ENCODE measurements around the gene MYO9A. TPM values are rescaled to one million over a fixed set of nuclear protein-coding genes. Genes with fewer than 3 reads are reported as not detected.
"Not testable (repeated sequence)": the region's sequence is repeated elsewhere in the genome, so short reads cannot be mapped to it uniquely, and the experiment has no call there.

MYO9A gene
- total RNA-seq, 1 experiment from 2014 or later, result 22.6 TPM

DNA sequence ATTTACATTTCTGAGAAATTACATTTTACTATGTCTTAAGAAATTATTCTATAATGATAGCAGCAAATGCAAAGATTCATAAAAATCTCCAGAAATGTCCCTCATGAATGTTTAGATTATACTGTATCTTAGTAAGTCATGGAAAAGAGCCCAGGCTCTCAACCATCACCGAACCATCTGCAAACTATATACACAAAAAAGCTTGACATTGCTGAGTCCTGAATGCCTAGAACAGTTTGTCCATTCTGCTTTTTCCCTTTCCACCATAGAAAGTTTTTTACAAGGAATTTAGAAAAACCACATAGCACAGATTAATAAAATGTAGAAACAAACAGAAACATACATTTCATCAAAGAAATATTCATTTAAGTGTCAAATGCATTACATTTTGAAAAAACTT lies 83.6 kb downstream of the MYO9A start:
- Histone ChIP-seq H3K36me3 (no peaks in the 10 kb centered on the region), H3K4me3 (no peak overlapping the region), H3K9me3 (peaks cover 2% of the 10 kb centered on the region; the same call in 1 of the 2 replicates), H3K27me3 (no peaks in the 10 kb centered on the region)
- no peak for DNase-seq

GRCh38 chr15:72033711-72034110 lies 84.2 kb downstream of the MYO9A start:
- no peak overlapping the region for H3K4me3 ChIP-seq

GRCh38 chr15:72033285-72033684 lies 84.7 kb downstream of the MYO9A start:
- Histone ChIP-seq H3K36me3 (no peaks in the 10 kb centered on the region), H3K9me3 (peaks cover 2% of the 10 kb centered on the region; the same call in 1 of the 2 replicates), H3K4me3 (no peak overlapping the region), H3K27me3 (no peaks in the 10 kb centered on the region)
- no peak for DNase-seq

More at GRCh38 chr15:72033711-72034110, 84.2 kb downstream of the MYO9A start:
- no peaks in the 10 kb centered on the region for H3K27me3 ChIP-seq
- DNase-seq, result no peak
- H3K9me3 ChIP-seq, result peaks cover 2% of the 10 kb centered on the region; the same call in 1 of the 2 replicates
- H3K36me3 ChIP-seq, result no peaks in the 10 kb centered on the region

GRCh38 chr15:72021604-72022003 lies 96.3 kb downstream of the MYO9A start:
- no peak overlapping the region for H3K4me3 ChIP-seq
- no peak for DNase-seq
- H3K9me3 ChIP-seq, result peaks cover 6% of the 10 kb centered on the region

GRCh38 chr15:72020799-72021198 lies 97.2 kb downstream of the MYO9A start:
- DNase-seq, result no peak
- 0 out of 2 replicates have a peak, but pooled peaks cover 4% of the 10 kb centered on the region for H3K36me3 ChIP-seq
- H3K27me3 ChIP-seq, result no peaks in the 10 kb centered on the region
- peaks cover 6% of the 10 kb centered on the region for H3K9me3 ChIP-seq
- no peak overlapping the region for H3K4me3 ChIP-seq

More at GRCh38 chr15:72021604-72022003, 96.3 kb downstream of the MYO9A start:
- Histone ChIP-seq H3K36me3 (0 out of 2 replicates have a peak, but pooled peaks cover 4% of the 10 kb centered on the region), H3K27me3 (no peaks in the 10 kb centered on the region)

DNA sequence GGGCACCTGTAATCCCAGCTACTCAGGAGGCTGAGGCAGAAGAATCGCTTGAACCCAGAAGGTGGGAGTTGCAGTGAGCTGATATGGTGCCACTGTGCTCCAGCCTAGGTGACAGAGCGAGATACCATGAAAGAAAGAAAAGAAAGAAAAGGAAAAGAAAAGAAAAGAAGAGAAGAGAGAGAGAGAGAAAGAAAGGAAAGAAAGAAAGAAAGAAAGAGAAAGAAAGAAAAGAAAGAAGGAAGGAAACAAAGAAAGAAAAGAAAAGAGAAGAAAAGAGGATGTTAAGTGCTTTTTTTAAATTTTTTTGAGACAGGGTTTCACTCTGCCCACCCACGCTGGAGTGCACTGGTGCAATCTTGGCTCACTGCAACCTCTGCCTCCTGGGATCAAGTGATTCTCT lies 103.4 kb downstream of the MYO9A start:
- DNase-seq, H3K36me3 ChIP-seq, H3K9me3 ChIP-seq, H3K4me3 ChIP-seq, H3K27me3 ChIP-seq: not testable (repeated sequence)

- no peak for DNase-seq
- Histone ChIP-seq H3K4me3 (no peak overlapping the region), H3K9me3 (no peaks in the 10 kb centered on the region), H3K36me3 (no peaks in the 10 kb centered on the region), H3K27me3 (no peaks in the 10 kb centered on the region)
Observed at GRCh38 chr15:72013703-72014102, 104.2 kb downstream of the MYO9A start.

DNA sequence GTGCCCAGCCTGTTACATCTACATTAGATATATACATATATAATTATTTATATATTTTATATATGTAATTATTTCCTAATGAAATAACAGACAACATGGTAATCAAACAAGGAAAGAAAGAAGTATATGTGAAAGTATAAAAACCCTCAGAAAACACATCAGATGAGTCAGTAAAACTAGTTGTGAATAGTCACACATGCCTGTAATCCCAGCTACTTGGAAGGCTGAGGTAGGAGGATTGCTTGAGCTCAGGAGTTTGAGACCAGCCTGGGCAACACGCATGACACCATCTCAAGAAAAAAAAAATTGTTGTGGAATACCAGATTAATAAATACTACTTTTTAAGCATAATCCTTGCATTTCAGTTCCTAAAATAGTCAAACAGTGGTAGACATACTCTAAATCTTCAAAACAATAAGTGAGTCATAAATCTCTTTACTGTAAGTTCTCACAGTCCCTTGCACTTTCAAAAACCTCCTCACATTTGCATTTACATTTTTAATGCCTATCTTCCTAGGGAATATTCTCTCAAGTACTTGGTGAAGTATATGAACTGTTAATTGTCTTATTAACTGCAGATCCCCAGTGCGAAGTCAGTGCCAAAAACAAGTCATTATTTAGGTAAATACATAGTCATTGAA lies 106.5 kb downstream of the MYO9A start:
- Histone ChIP-seq H3K27me3 (no peaks in the 10 kb centered on the region), H3K36me3 (peaks cover 4% of the 10 kb centered on the region; the same call in 1 of the 2 replicates), H3K9me3 (no peaks in the 10 kb centered on the region), H3K4me3 (no peak overlapping the region)
- DNase-seq, result no peak

- DNase-seq, result no peak
- Histone ChIP-seq H3K9me3 (no peaks in the 10 kb centered on the region), H3K27me3 (no peaks in the 10 kb centered on the region), H3K36me3 (peaks cover 10% of the 10 kb centered on the region; the same call in 1 of the 2 replicates), H3K4me3 (no peak overlapping the region)
Observed at GRCh38 chr15:72009222-72009621, 108.7 kb downstream of the MYO9A start.

GRCh38 chr15:72006382-72006781 lies 111.6 kb downstream of the MYO9A start:
- H3K9me3 ChIP-seq, result no peaks in the 10 kb centered on the region
- peaks cover 10% of the 10 kb centered on the region; the same call in 1 of the 2 replicates for H3K36me3 ChIP-seq
- no peak overlapping the region for H3K4me3 ChIP-seq
- no peak for DNase-seq
- no peaks in the 10 kb centered on the region for H3K27me3 ChIP-seq

DNA sequence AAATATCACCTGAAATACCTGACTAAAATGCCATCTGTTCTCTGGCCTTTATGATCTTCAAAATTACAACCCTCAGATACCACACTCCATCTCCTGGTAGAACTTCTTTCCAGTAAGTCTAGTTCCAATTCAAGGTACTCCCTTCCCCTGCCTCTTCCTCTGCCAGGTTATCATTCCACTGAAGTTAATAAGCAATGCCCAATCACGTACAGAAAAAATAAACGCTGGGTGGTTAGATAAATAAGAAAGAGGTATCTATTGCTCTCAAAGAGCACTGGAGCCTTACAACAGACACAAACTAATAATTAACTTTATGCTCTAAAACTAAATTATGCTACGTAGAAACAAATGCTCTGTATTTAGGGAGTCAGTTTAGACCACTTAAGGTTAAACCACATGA lies 112.5 kb downstream of the MYO9A start:
- H3K4me3 ChIP-seq, result no peak overlapping the region
- no peaks in the 10 kb centered on the region for H3K27me3 ChIP-seq
- H3K9me3 ChIP-seq, result no peaks in the 10 kb centered on the region
- no peak for DNase-seq
- H3K36me3 ChIP-seq, result peaks cover 10% of the 10 kb centered on the region; the same call in 1 of the 2 replicates

DNA sequence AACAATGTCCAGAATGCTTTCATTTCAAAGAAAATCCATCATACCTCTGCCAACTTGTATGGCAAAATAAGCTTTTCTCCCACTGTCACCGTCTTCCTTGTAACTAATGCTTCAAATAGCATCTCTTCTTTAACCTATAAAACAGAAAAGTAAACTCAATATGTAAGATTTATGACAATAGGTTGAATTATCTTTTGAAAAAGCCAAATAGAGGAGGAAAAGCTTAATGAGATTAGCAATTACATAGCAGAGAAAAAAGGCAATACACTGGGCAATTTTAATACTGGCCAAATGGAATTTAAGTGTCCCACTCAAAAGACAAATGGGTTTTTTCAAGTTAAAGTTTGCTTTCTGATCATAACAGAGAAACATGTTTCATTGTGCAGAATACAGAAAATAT lies 118.1 kb downstream of the MYO9A start:
- Histone ChIP-seq H3K36me3 (peaks cover 8% of the 10 kb centered on the region), H3K27me3 (no peaks in the 10 kb centered on the region), H3K4me3 (no peak overlapping the region), H3K9me3 (no peaks in the 10 kb centered on the region)
- DNase-seq, result no peak

GRCh38 chr15:71998717-71999116 lies 119.2 kb downstream of the MYO9A start:
- H3K27me3 ChIP-seq, result not testable (repeated sequence)

GRCh38 chr15:71997691-71998090 lies 120.3 kb downstream of the MYO9A start:
- H3K4me3 ChIP-seq, result no peak overlapping the region
- no peak for DNase-seq
- no peaks in the 10 kb centered on the region for H3K27me3 ChIP-seq
- H3K9me3 ChIP-seq, result no peaks in the 10 kb centered on the region
- peaks cover 8% of the 10 kb centered on the region for H3K36me3 ChIP-seq

More at GRCh38 chr15:71998717-71999116, 119.2 kb downstream of the MYO9A start:
- not testable (repeated sequence) for H3K36me3 ChIP-seq, H3K9me3 ChIP-seq, DNase-seq, H3K4me3 ChIP-seq

- H3K27me3 ChIP-seq, result no peaks in the 10 kb centered on the region
Observed at GRCh38 chr15:71975816-71976150, 142.2 kb downstream of the MYO9A start.

GRCh38 chr15:71974211-71974610 lies 143.7 kb downstream of the MYO9A start:
- Histone ChIP-seq H3K4me3 (no peak overlapping the region), H3K9me3 (no peaks in the 10 kb centered on the region), H3K36me3 (no peaks in the 10 kb centered on the region; the same call in 1 of the 2 replicates), H3K27me3 (no peaks in the 10 kb centered on the region)
- no peak for DNase-seq

More at GRCh38 chr15:71975816-71976150, 142.2 kb downstream of the MYO9A start:
- no peak for DNase-seq
- no peak overlapping the region for H3K4me3 ChIP-seq
- no peaks in the 10 kb centered on the region; the same call in 1 of the 2 replicates for H3K36me3 ChIP-seq
- H3K9me3 ChIP-seq, result no peaks in the 10 kb centered on the region

DNA sequence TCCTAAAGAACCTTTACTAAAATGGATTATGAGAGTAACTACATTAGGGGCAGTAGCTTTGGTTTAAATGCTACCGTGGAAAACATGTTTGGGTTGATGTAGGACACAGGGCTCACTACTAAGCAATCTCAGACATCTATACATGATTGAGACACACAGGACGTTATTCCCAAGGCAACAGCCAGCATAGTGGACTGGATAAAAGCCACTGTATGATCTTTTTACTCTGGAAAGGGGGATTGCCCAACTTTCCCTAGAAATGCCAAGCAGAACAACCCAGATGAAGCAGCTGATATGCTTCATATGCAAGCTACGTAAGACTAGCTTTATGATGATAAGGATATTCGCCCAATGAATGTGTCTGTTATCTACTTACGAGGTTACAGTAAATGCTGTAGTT lies 144.6 kb downstream of the MYO9A start:
- no peaks in the 10 kb centered on the region; the same call in 1 of the 2 replicates for H3K36me3 ChIP-seq
- no peak overlapping the region for H3K4me3 ChIP-seq
- no peaks in the 10 kb centered on the region for H3K27me3 ChIP-seq
- no peak for DNase-seq
- no peaks in the 10 kb centered on the region for H3K9me3 ChIP-seq

DNA sequence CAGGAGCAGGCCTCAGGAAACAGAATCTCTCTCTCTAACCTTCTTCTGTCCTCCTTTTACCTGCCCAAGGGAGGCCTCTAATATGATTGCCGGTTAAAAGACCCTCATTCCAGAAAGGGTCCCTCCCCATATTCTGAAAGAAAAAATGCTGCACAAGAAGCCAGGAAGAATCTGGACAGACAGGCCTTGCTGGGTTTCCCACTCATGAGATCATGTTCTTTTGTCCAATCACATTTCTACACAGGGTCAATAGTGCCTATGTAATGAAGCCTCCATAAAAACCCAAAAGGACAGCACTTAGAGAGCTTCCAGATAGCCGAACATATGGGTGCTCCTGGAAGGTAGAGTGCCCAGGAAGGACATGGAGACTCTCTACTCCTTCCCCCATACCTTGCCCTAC lies 146.0 kb downstream of the MYO9A start:
- no peak for DNase-seq
- no peaks in the 10 kb centered on the region for H3K36me3 ChIP-seq
- H3K9me3 ChIP-seq, result no peaks in the 10 kb centered on the region
- no peak overlapping the region for H3K4me3 ChIP-seq
- H3K27me3 ChIP-seq, result no peaks in the 10 kb centered on the region

Measured in MG63 (cell line).